Suprapubic skin (tissue), 3 donors: ENCODE results near the gene RAB31.

Experiments
- CTCF ChIP-seq, 2 donors: fragments of 200-600 bp in 1 of 2; fragments of 450-650 bp in 1 of 2; sonication (generic) in 1 of 2; IDR thresholded peaks; one replicate each; pipeline ENCODE4 v1.5.1; 2016 to 2019; ENCODE audit warnings: antibody characterized with exemption in 2 of 2, mild to moderate bottlenecking in 1 of 2, moderate library complexity in 1 of 2
- POLR2A ChIP-seq, 2 donors: fragments of 450-650 bp; IDR thresholded peaks; one replicate each; pipeline ENCODE4 v1.6.1; 2017; ENCODE audit warnings: antibody characterized with exemption in 2 of 2, mild to moderate bottlenecking in 2 of 2, moderate library complexity in 2 of 2

GRCh38 chr18:9726175-9726574, 18.1 kb downstream of the RAB31 start:
- TF ChIP-seq CTCF (IDR thresholded peaks at IDR 0.05) = no peak
- no peak for TF ChIP-seq POLR2A (IDR thresholded peaks at IDR 0.05)
